ENCODE measurements around the gene PGAP1. TPM values are rescaled to one million over a fixed set of nuclear protein-coding genes. Genes with fewer than 3 reads are reported as not detected.

PGAP1 gene
- total and polyA plus RNA-seq, 2 donors (not counting 1 experiment from before 2014, with no cell fraction given), result 0.25 to 21.8 TPM

GRCh38 chr2:196918927-196919326 is 7.6 kb downstream of the PGAP1 start:
- Histone ChIP-seq H3K4me2 (replicated peaks; ENCODE audit: low read depth, low read length, poor library complexity, severe bottlenecking) (no peak overlapping the region), H4K20me1 (ENCODE audit: control insufficient read depth, insufficient read depth, low read length, poor library complexity, severe bottlenecking) (no peaks in the 10 kb centered on the region), H3K36me3 (replicated peaks in 1 of 2; ENCODE audit: control extremely low read depth in 1 of 2, control insufficient read depth in 1 of 2, extremely low read depth in 1 of 2, insufficient read depth in 2 of 2, low read length in 1 of 2) (no peaks in the 10 kb centered on the region), H3K27ac (ENCODE audit: low read length in 2 of 2) (no peak overlapping the region), H3K79me2 (ENCODE audit: control insufficient read depth, insufficient read depth, low read length) (no peaks in the 10 kb centered on the region), H3K4me1 (ENCODE audit: control insufficient read depth in 2 of 2, insufficient read depth in 2 of 2, low read length in 2 of 2) (peaks cover 7 to 12% of the 10 kb centered on the region in 2 donors), H3K9ac (ENCODE audit: low read length) (no peak overlapping the region), H3K27me3 (replicated peaks in 1 of 4; ENCODE audit: control extremely low read depth in 1 of 4, control insufficient read depth in 3 of 4, insufficient read depth in 4 of 4, low read length in 3 of 4) (no peaks in the 10 kb centered on the region), H2AFZ (ENCODE audit: insufficient read depth, low read depth, low read length, poor library complexity, severe bottlenecking) (no peak overlapping the region), H3K9me3 (ENCODE audit: control extremely low read depth in 1 of 3, control insufficient read depth in 2 of 3, insufficient read depth in 1 of 3, low read length in 2 of 3) (no peaks in the 10 kb centered on the region), H3K4me3 (ENCODE audit: control extremely low read depth in 1 of 5, extremely low read depth in 1 of 5, insufficient read depth in 1 of 5, low read depth in 2 of 5, low read length in 4 of 5) (no peak overlapping the region)
- no peak for TF ChIP-seq EZH2 (IDR thresholded peaks at IDR 0.05; ENCODE audit: borderline replicate concordance, insufficient read depth, low read depth, low read length, poor library complexity, severe bottlenecking)
- TF ChIP-seq CTCF (IDR thresholded peaks at IDR 0.05), result no peak
- intact Hi-C loops (cut with micrococcal nuclease), result no loop called here
- DNase-seq, result no peak
- peaks cover 2% of the 10 kb centered on the region for H3K9me3 Mint-ChIP-seq (ENCODE audit: insufficient read depth)
- H3K27me3 Mint-ChIP-seq, result no peaks in the 10 kb centered on the region
- no peak for ATAC-seq (ENCODE audit: low read depth)
- no peak overlapping the region for H3K27ac Mint-ChIP-seq
- no peak overlapping the region for H3K4me3 Mint-ChIP-seq
- POLR2A ChIA-PET, result no interaction called here
- CTCF ChIA-PET, result no interaction called here
- H3K4me1 Mint-ChIP-seq, result peaks cover 9% of the 10 kb centered on the region
- 100% methylated on average over 3 of the region's 3 CpGs for WGBS (ENCODE audit: insufficient coverage)

- ATAC-seq (ENCODE audit: low read depth), result no peak
- Mint-ChIP-seq H3K27ac (no peak overlapping the region), H3K4me3 (no peak overlapping the region), H3K9me3 (ENCODE audit: insufficient read depth) (peaks cover 2% of the 10 kb centered on the region), H3K27me3 (no peaks in the 10 kb centered on the region), H3K4me1 (peaks cover 9% of the 10 kb centered on the region)
- DNase-seq, result no peak
- Histone ChIP-seq H2AFZ (ENCODE audit: insufficient read depth, low read depth, low read length, poor library complexity, severe bottlenecking) (no peak overlapping the region), H3K27me3 (replicated peaks in 1 of 4; ENCODE audit: control extremely low read depth in 1 of 4, control insufficient read depth in 3 of 4, insufficient read depth in 4 of 4, low read length in 3 of 4) (no peaks in the 10 kb centered on the region), H3K4me1 (ENCODE audit: control insufficient read depth in 2 of 2, insufficient read depth in 2 of 2, low read length in 2 of 2) (peaks cover 7 to 12% of the 10 kb centered on the region in 2 donors), H3K4me2 (replicated peaks; ENCODE audit: low read depth, low read length, poor library complexity, severe bottlenecking) (no peak overlapping the region), H4K20me1 (ENCODE audit: control insufficient read depth, insufficient read depth, low read length, poor library complexity, severe bottlenecking) (no peaks in the 10 kb centered on the region), H3K79me2 (ENCODE audit: control insufficient read depth, insufficient read depth, low read length) (no peaks in the 10 kb centered on the region), H3K9ac (ENCODE audit: low read length) (no peak overlapping the region), H3K27ac (ENCODE audit: low read length in 2 of 2) (no peak overlapping the region), H3K4me3 (ENCODE audit: control extremely low read depth in 1 of 5, extremely low read depth in 1 of 5, insufficient read depth in 1 of 5, low read depth in 2 of 5, low read length in 4 of 5) (no peak overlapping the region), H3K9me3 (ENCODE audit: control extremely low read depth in 1 of 3, control insufficient read depth in 2 of 3, insufficient read depth in 1 of 3, low read length in 2 of 3) (no peaks in the 10 kb centered on the region), H3K36me3 (replicated peaks in 1 of 2; ENCODE audit: control extremely low read depth in 1 of 2, control insufficient read depth in 1 of 2, extremely low read depth in 1 of 2, insufficient read depth in 2 of 2, low read length in 1 of 2) (no peaks in the 10 kb centered on the region)
- ChIA-PET CTCF (no interaction called here), POLR2A (no interaction called here)
- intact Hi-C loops (cut with micrococcal nuclease), result no loop called here
- TF ChIP-seq EZH2 (IDR thresholded peaks at IDR 0.05; ENCODE audit: borderline replicate concordance, insufficient read depth, low read depth, low read length, poor library complexity, severe bottlenecking) (no peak), CTCF (IDR thresholded peaks at IDR 0.05) (no peak)
Observed at GRCh38 chr2:196917802-196918201, 8.7 kb downstream of the PGAP1 start.
